GM19193 (cell line): ENCODE results near the gene ACAP1.

Source experiments
- POLR2A ChIP-seq: IDR thresholded peaks from 4 replicates; pipeline ENCODE4 v1.6.1; 2011; ENCODE audit not compliant: insufficient read depth, insufficient read length; ENCODE audit errors: extremely low read depth

Gene ACAP1

GRCh38 chr17:7336240-7337175 is at the start of gene ACAP1:
TSS of gene ACAP1 (plus strand) at chr17:7336529. CDS start at chr17:7336735, 206 bp downstream.
- peak; percentile 57 for TF ChIP-seq POLR2A

GRCh38 chr17:7289256-7290032 is 46.9 kb upstream of the ACAP1 start:
- no peak for TF ChIP-seq POLR2A

GRCh38 chr17:7290166-7290565 is 46.2 kb upstream of the ACAP1 start:
- TF ChIP-seq POLR2A: no peak

GRCh38 chr17:7290685-7291084 is 45.6 kb upstream of the ACAP1 start:
- no peak for TF ChIP-seq POLR2A

GRCh38 chr17:7292194-7292593 is 44.1 kb upstream of the ACAP1 start:
- TF ChIP-seq POLR2A: no peak

- TF ChIP-seq POLR2A: no peak
Measured at GRCh38 chr17:7292729-7293128, 43.6 kb upstream of the ACAP1 start.

- TF ChIP-seq POLR2A: no peak
Measured at GRCh38 chr17:7293159-7293558, 43.2 kb upstream of the ACAP1 start.

- TF ChIP-seq POLR2A: no peak
Measured at GRCh38 chr17:7293816-7294613, 42.3 kb upstream of the ACAP1 start.

GRCh38 chr17:7294614-7295153 is 41.6 kb upstream of the ACAP1 start, which contains the start of gene YBX2:
TSS of gene YBX2 (minus strand) at chr17:7294639. CDS start at chr17:7294500, 139 bp downstream.
- no peak for TF ChIP-seq POLR2A

GRCh38 chr17:7295230-7296180 is 40.8 kb upstream of the ACAP1 start:
- TF ChIP-seq POLR2A: no peak

GRCh38 chr17:7296189-7296861 is 40.0 kb upstream of the ACAP1 start:
- no peak for TF ChIP-seq POLR2A

- TF ChIP-seq POLR2A: no peak
Measured at GRCh38 chr17:7304179-7304578, 32.1 kb upstream of the ACAP1 start.
